HepG2 (cell line): ENCODE data around the gene BCAS1. TPM values are rescaled to one million over a fixed set of nuclear protein-coding genes. Genes with fewer than 3 reads are reported as not detected.

Source experiments
- BORCS8-MEF2B ChIP-seq: sonication (generic); formaldehyde crosslinking; IDR thresholded peaks from 2 replicates; pipeline ENCODE4 v1.8.0; 2022; ENCODE audit warnings: mild to moderate bottlenecking, missing genetic modification reagents
- CHCHD3 ChIP-seq: sonication (generic); formaldehyde crosslinking; IDR thresholded peaks from 2 replicates; pipeline ENCODE4 v1.8.0; 2022; ENCODE audit warnings: mild to moderate bottlenecking, missing genetic modification reagents, moderate library complexity
- FOXC1 ChIP-seq: sonication (generic); formaldehyde crosslinking; IDR thresholded peaks from 2 replicates; pipeline ENCODE4 v1.8.0; 2022; ENCODE audit warnings: mild to moderate bottlenecking, missing genetic modification reagents, borderline replicate concordance
- HMG20B ChIP-seq: conservative IDR thresholded peaks from 2 replicates; pipeline ENCODE4 v1.6.1; 2016; ENCODE audit warnings: missing genetic modification reagents, missing compliant biosample characterization
- KDM6A ChIP-seq: IDR thresholded peaks from 2 replicates; pipeline ENCODE4 v1.6.1; 2016; ENCODE audit warnings: low read depth
- LCORL ChIP-seq, 2 experiments: fragments of 450-650 bp in 1 of 2; sonication (generic) in 1 of 2; formaldehyde crosslinking in 1 of 2; IDR thresholded peaks; 2 replicates each; pipeline versions ENCODE4 v1.5.0 to v1.6.1; 2017 to 2020; ENCODE audit warnings: antibody characterized with exemption in 1 of 2, missing genetic modification reagents in 1 of 2
- NR2C2 ChIP-seq: sonication (generic); formaldehyde crosslinking; IDR thresholded peaks from 2 replicates; pipeline ENCODE4 v1.4.0; 2020; ENCODE audit warnings: missing genetic modification reagents, mild to moderate bottlenecking, moderate library complexity, borderline replicate concordance
- NR2F2 ChIP-seq: IDR thresholded peaks from 2 replicates; pipeline ENCODE4 v1.6.1; 2012; ENCODE audit warnings: low read depth, inconsistent platforms, borderline replicate concordance
- SALL1 ChIP-seq: sonication (generic); formaldehyde crosslinking; IDR thresholded peaks from 2 replicates; pipeline ENCODE4 v1.8.0; 2022; ENCODE audit warnings: mild to moderate bottlenecking, missing genetic modification reagents
- SOX13 ChIP-seq, 3 experiments: fragments of 450-650 bp in 1 of 3; sonication (generic) in 1 of 3; formaldehyde crosslinking in 1 of 3; IDR thresholded peaks in 2 of 3; conservative IDR thresholded peaks in 1 of 3; 2 replicates each; pipeline versions ENCODE4 v1.5.0 to v1.6.1; 2016 to 2020; ENCODE audit warnings: antibody characterized with exemption in 1 of 3, mild to moderate bottlenecking in 1 of 3, missing compliant biosample characterization in 1 of 3, missing genetic modification reagents in 1 of 3, moderate library complexity in 1 of 3
- ZBTB42 ChIP-seq: sonication (generic); formaldehyde crosslinking; IDR thresholded peaks from 2 replicates; pipeline ENCODE4 v1.5.0; 2020; ENCODE audit warnings: mild to moderate bottlenecking, missing genetic modification reagents
- ZMYM3 ChIP-seq: sonication (generic); formaldehyde crosslinking; IDR thresholded peaks from 2 replicates; pipeline ENCODE4 v1.5.1; 2020; ENCODE audit warnings: mild to moderate bottlenecking, missing genetic modification reagents
- ZNF234 ChIP-seq: sonication (generic); formaldehyde crosslinking; conservative IDR thresholded peaks from 2 replicates; pipeline ENCODE4 v1.5.1; 2020; ENCODE audit warnings: mild to moderate bottlenecking, missing genetic modification reagents
- ZNF24 ChIP-seq: fragments of 450-650 bp; IDR thresholded peaks from 2 replicates; pipeline ENCODE4 v1.6.1; 2017; ENCODE audit warnings: antibody characterized with exemption, mild to moderate bottlenecking
- ZNF446 ChIP-seq: sonication (generic); formaldehyde crosslinking; IDR thresholded peaks from 2 replicates; pipeline ENCODE4 v1.5.0; 2020; ENCODE audit warnings: mild to moderate bottlenecking, missing genetic modification reagents
- ZNF451 ChIP-seq: sonication (generic); formaldehyde crosslinking; IDR thresholded peaks from 2 replicates; pipeline ENCODE4 v1.5.0; 2020; ENCODE audit warnings: mild to moderate bottlenecking, missing genetic modification reagents
- ZNF660 ChIP-seq: sonication (generic); formaldehyde crosslinking; IDR thresholded peaks from 2 replicates; pipeline ENCODE4 v1.5.1; 2020; ENCODE audit warnings: mild to moderate bottlenecking, low read depth, missing genetic modification reagents, borderline replicate concordance
- ZNF772 ChIP-seq: sonication (generic); formaldehyde crosslinking; IDR thresholded peaks from 2 replicates; pipeline ENCODE4 v1.5.0; 2020; ENCODE audit warnings: mild to moderate bottlenecking, missing genetic modification reagents
- ZNF775 ChIP-seq: sonication (generic); formaldehyde crosslinking; IDR thresholded peaks from 2 replicates; pipeline ENCODE4 v1.4.0; 2020; ENCODE audit warnings: missing genetic modification reagents, mild to moderate bottlenecking, moderate library complexity, borderline replicate concordance
- polyA plus RNA-seq, 8 experiments: library from polyadenylated mRNA; depleted of rRNA in 3 of 8; stranded (reverse) in 7 of 8; unstranded in 1 of 8; fragments of >200 nt; fragmentation: Illumina TruSeq in 4 of 8; extraction: Trizol in 4 of 8; gene quantifications; 2 replicates each; pipeline versions ENCODE4 v1.2.1 to v1.2.3, GENCODE V29; 2011 to 2016; ENCODE audit warnings: low read depth in 4 of 8, missing spikeins in 1 of 8, mixed read lengths in 1 of 8; ENCODE audit not compliant: insufficient read depth in 1 of 8
- total RNA-seq, 5 experiments: library from RNA; depleted of rRNA; stranded (reverse); fragments of >200 nt; fragmentation: Illumina TruSeq; extraction: Trizol; gene quantifications; 2 replicates each; pipeline ENCODE4 v1.2.3, GENCODE V29; 2016; ENCODE audit warnings: low read depth in 1 of 5
- TF ChIP-seq, protein P1 (sequence below): sonication (generic); formaldehyde crosslinking; IDR thresholded peaks from 2 replicates; pipeline ENCODE4 v1.4.0; 2020; ENCODE audit warnings: missing genetic modification reagents, borderline replicate concordance
- TF ChIP-seq, protein P2 (sequence below): sonication (generic); formaldehyde crosslinking; IDR thresholded peaks from 2 replicates; pipeline ENCODE4 v1.5.1; 2020; ENCODE audit warnings: missing genetic modification reagents, mild to moderate bottlenecking, borderline replicate concordance
- TF ChIP-seq, protein P3 (sequence below): conservative IDR thresholded peaks from 2 replicates; pipeline ENCODE4 v1.6.1; 2018; ENCODE audit warnings: missing genetic modification reagents

Gene BCAS1
- total and polyA plus RNA-seq, 2 of the 13 experiments (the other 11 are each of a cell fraction or from before 2014, with no cell fraction given), result 0.55 to 0.91 TPM

DNA sequence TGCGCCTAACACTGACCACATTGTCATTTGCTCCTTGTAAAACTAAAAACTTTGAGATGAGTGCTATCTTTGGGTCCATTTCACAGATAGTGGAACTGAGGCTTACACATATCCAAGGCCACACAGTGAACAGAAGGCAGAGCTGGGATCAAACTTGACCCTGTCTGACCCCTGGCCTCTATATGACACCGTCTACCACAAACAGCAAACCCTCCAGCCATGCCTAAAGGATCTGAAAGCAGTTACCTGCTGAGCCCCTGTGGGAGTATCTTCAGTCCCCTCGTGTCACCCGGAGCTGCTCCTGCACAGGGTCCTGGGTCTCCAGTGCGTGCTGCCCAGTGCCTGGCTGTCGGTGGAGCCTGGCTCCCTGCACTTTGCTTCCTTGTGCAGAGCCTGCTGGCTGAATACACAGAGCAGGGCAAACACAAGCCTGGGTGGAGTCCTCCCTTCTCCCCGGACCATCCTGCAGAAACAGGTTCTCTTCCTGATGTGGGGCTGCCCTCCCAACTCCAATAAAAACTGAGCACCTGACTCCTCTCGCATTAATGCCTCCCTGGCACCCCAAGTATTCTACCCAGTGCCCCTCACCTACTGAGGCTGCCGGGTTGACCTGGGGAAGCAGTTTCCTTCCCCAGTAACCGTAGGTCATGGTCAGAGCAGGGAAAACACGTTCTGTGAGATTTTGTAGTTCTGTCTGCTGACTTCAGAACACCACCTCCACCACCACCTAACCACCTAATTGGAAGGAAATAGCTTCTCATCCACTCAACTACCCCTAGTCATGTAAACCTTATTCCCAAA, at the start of gene BCAS1 (continued):
- TF ChIP-seq FOXC1 (CRISPR knock-in tag), result no peak
- TF ChIP-seq KDM6A, result peak; percentile 67; the same call in 1 of the 2 replicates
- TF ChIP-seq, protein P1, sequence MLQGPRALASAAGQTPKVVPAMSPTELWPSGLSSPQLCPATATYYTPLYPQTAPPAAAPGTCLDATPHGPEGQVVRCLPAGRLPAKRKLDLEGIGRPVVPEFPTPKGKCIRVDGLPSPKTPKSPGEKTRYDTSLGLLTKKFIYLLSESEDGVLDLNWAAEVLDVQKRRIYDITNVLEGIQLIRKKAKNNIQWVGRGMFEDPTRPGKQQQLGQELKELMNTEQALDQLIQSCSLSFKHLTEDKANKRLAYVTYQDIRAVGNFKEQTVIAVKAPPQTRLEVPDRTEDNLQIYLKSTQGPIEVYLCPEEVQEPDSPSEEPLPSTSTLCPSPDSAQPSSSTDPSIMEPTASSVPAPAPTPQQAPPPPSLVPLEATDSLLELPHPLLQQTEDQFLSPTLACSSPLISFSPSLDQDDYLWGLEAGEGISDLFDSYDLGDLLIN (CRISPR knock-in tag), result no peak
- TF ChIP-seq, protein P2, sequence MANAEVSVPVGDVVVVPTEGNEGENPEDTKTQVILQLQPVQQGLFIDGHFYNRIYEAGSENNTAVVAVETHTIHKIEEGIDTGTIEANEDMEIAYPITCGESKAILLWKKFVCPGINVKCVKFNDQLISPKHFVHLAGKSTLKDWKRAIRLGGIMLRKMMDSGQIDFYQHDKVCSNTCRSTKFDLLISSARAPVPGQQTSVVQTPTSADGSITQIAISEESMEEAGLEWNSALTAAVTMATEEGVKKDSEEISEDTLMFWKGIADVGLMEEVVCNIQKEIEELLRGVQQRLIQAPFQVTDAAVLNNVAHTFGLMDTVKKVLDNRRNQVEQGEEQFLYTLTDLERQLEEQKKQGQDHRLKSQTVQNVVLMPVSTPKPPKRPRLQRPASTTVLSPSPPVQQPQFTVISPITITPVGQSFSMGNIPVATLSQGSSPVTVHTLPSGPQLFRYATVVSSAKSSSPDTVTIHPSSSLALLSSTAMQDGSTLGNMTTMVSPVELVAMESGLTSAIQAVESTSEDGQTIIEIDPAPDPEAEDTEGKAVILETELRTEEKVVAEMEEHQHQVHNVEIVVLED, result peak; percentile 31; the same call in 1 of the 2 replicates
- TF ChIP-seq NR2C2 (CRISPR knock-in tag), result 0 out of 2 replicates have a peak, but pooled peaks have one; percentile 36
- TF ChIP-seq LCORL (IDR thresholded peaks at IDR 0.05), result no peak
- TF ChIP-seq LCORL (CRISPR knock-in tag; IDR thresholded peaks at IDR 0.05), result peak; percentile 96
- no peak for TF ChIP-seq CHCHD3 (CRISPR knock-in tag)
- TF ChIP-seq ZNF772, result peak; percentile 70; the same call in 1 of the 2 replicates
- peak; percentile 47; the same call in 1 of the 2 replicates for TF ChIP-seq ZBTB42 (CRISPR knock-in tag)
- TF ChIP-seq SALL1 (CRISPR knock-in tag), result peak; percentile 94
- peak; percentile 29; the same call in 1 of the 2 replicates for TF ChIP-seq NR2F2
- no peak for TF ChIP-seq ZNF660 (CRISPR knock-in tag)
- TF ChIP-seq SOX13 (IDR thresholded peaks at IDR 0.05), result no peak
- peak in 1 of 2 experiments; percentile 24; a peak in 1 of 4 replicates for TF ChIP-seq SOX13 (CRISPR knock-in tag; conservative IDR thresholded peaks at IDR 0.05 in 1 of 2, IDR thresholded peaks at IDR 0.05 in 1 of 2)
- peak; percentile 90 for TF ChIP-seq BORCS8-MEF2B
- TF ChIP-seq ZMYM3, result peak; percentile 100
- peak; percentile 84; the same call in 1 of the 2 replicates for TF ChIP-seq ZNF775 (CRISPR knock-in tag)
- TF ChIP-seq HMG20B, result 0 out of 2 replicates have a peak, but pooled peaks have one; percentile 56
- TF ChIP-seq ZNF234 (CRISPR knock-in tag), result 0 out of 2 replicates have a peak, but pooled peaks have one; percentile 76
- 0 out of 2 replicates have a peak, but pooled peaks have one; percentile 26 for TF ChIP-seq ZNF451 (CRISPR knock-in tag)
- no peak for TF ChIP-seq ZNF446 (CRISPR knock-in tag)
- TF ChIP-seq, protein P3, sequence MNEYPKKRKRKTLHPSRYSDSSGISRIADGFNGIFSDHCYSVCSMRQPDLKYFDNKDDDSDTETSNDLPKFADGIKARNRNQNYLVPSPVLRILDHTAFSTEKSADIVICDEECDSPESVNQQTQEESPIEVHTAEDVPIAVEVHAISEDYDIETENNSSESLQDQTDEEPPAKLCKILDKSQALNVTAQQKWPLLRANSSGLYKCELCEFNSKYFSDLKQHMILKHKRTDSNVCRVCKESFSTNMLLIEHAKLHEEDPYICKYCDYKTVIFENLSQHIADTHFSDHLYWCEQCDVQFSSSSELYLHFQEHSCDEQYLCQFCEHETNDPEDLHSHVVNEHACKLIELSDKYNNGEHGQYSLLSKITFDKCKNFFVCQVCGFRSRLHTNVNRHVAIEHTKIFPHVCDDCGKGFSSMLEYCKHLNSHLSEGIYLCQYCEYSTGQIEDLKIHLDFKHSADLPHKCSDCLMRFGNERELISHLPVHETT, result 0 out of 2 replicates have a peak, but pooled peaks have one; percentile 21
- peak; percentile 69; the same call in 1 of the 2 replicates for TF ChIP-seq ZNF24
